ENCODE measurements around the gene SERINC2. TPM values are rescaled to one million over a fixed set of nuclear protein-coding genes. Genes with fewer than 3 reads are reported as not detected.

SERINC2 gene
- total and polyA plus RNA-seq, 9 of the 15 experiments (the other 6 are each of a cell fraction or from before 2014, with no cell fraction given): 0.07 to 1.2 (median 0.70) TPM; not detected in 2

- FAIRE-seq: no peak
- no peak overlapping the region for H3K4me2 ChIP-seq (ENCODE audit: insufficient read depth, low read length)
- no TSS peak for BruUV-seq (replicated peaks)
- in situ Hi-C loops (cut with MboI): no loop called here
- 11% methylated on average over 23 of the region's 23 CpGs for WGBS (ENCODE audit: insufficient coverage, low coverage, missing lambda C conversion rate)
- H3K27me3 ChIP-seq (ENCODE audit: control insufficient read depth in 2 of 2, insufficient read depth in 2 of 2, low read length in 2 of 2): peaks cover 6 to 37% of the 10 kb centered on the region in 2 experiments; a peak in 3 of 5 replicates
- H3K4me1 ChIP-seq (replicated peaks in 1 of 2; ENCODE audit: control insufficient read depth in 2 of 2, insufficient read depth in 2 of 2, low read length in 2 of 2): peaks cover 0 to 12% of the 10 kb centered on the region in 2 experiments; a peak in 1 of 5 replicates
- H3K9me3 ChIP-seq (replicated peaks; ENCODE audit: control insufficient read depth, insufficient read depth, low read depth, low read length): no peaks in the 10 kb centered on the region
- no peaks in the 10 kb centered on the region for H3K36me3 ChIP-seq (ENCODE audit: control insufficient read depth, insufficient read depth, low read length)
- no peak; the same call in 2 of the 3 replicates for ATAC-seq
- H4K20me1 ChIP-seq (replicated peaks; ENCODE audit: control insufficient read depth, insufficient read depth, low read length): peaks cover 24% of the 10 kb centered on the region
- H3K9me1 ChIP-seq (ENCODE audit: control insufficient read depth, insufficient read depth, low read length): no peaks in the 10 kb centered on the region
- H3K9ac ChIP-seq (ENCODE audit: insufficient read depth in 1 of 2, low read depth in 2 of 2, low read length in 2 of 2): no peak overlapping the region
- DNase-seq (ENCODE audit: extremely low read depth in 1 of 4, low spot score in 3 of 4): no peak
- ChIA-PET CTCF (ENCODE audit: low intra/inter-chr PET ratio) (interaction anchor here (0.7 to 4.6 kb wide), 10 partner anchors 28 to 704 kb away, joined by 3 to 54 read pairs (median 4); no protein-coding TSS in a partner anchor), POLR2A (interaction anchor here (0.7 kb wide), 1 partner anchor 253 kb away, joined by 4 read pairs; no protein-coding TSS in a partner anchor)
- H2AFZ ChIP-seq (ENCODE audit: low read depth, low read length): no peak overlapping the region
- intact Hi-C loops (cut with micrococcal nuclease): loop anchor here (10.0 kb wide), 1 partner anchor 121 kb away; no protein-coding TSS in a partner anchor
- H3K4me3 ChIP-seq: no peak overlapping the region
- H3K79me2 ChIP-seq (ENCODE audit: control insufficient read depth, insufficient read depth, low read length): no peaks in the 10 kb centered on the region
- H3K27ac ChIP-seq (ENCODE audit: extremely low read depth, low read depth, low read length): no peak overlapping the region
- TF ChIP-seq SMC3 (conservative IDR thresholded peaks at IDR 0.05; ENCODE audit: insufficient read depth, low read depth, low read length): no peak
- TF ChIP-seq, protein P1, sequence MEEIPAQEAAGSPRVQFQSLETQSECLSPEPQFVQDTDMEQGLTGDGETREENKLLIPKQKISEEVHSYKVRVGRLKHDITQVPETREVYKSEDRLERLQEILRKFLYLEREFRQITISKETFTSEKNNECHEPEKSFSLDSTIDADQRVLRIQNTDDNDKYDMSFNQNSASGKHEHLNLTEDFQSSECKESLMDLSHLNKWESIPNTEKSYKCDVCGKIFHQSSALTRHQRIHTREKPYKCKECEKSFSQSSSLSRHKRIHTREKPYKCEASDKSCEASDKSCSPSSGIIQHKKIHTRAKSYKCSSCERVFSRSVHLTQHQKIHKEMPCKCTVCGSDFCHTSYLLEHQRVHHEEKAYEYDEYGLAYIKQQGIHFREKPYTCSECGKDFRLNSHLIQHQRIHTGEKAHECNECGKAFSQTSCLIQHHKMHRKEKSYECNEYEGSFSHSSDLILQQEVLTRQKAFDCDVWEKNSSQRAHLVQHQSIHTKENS (CRISPR knock-in tag; IDR thresholded peaks at IDR 0.05): no peak
- no peak for TF ChIP-seq BRF1 (IDR thresholded peaks at IDR 0.05; ENCODE audit: borderline replicate concordance, extremely low read depth, insufficient read length)
- no peak for TF ChIP-seq MYC (IDR thresholded peaks at IDR 0.05; ENCODE audit: low read depth, low read length)
- TF ChIP-seq MYC (CRISPR knock-in tag; IDR thresholded peaks at IDR 0.05; ENCODE audit: borderline replicate concordance, low read depth): no peak
- TF ChIP-seq ZNF263 (CRISPR knock-in tag; IDR thresholded peaks at IDR 0.05; ENCODE audit: borderline replicate concordance): no peak
- no peak for TF ChIP-seq ESRRA (IDR thresholded peaks at IDR 0.05; ENCODE audit: borderline replicate concordance, low read depth)
- no peak for TF ChIP-seq ZNF324 (CRISPR knock-in tag; IDR thresholded peaks at IDR 0.05)
- no peak for TF ChIP-seq CBX5 (IDR thresholded peaks at IDR 0.05; ENCODE audit: borderline replicate concordance, low read depth)
- TF ChIP-seq PHB2 (IDR thresholded peaks at IDR 0.05; ENCODE audit: low read depth): no peak
- no peak for TF ChIP-seq NFRKB (IDR thresholded peaks at IDR 0.05; ENCODE audit: low read depth)
- no peak for TF ChIP-seq ZBTB49 (CRISPR knock-in tag; IDR thresholded peaks at IDR 0.05; ENCODE audit: borderline replicate concordance)
- TF ChIP-seq, protein P2, sequence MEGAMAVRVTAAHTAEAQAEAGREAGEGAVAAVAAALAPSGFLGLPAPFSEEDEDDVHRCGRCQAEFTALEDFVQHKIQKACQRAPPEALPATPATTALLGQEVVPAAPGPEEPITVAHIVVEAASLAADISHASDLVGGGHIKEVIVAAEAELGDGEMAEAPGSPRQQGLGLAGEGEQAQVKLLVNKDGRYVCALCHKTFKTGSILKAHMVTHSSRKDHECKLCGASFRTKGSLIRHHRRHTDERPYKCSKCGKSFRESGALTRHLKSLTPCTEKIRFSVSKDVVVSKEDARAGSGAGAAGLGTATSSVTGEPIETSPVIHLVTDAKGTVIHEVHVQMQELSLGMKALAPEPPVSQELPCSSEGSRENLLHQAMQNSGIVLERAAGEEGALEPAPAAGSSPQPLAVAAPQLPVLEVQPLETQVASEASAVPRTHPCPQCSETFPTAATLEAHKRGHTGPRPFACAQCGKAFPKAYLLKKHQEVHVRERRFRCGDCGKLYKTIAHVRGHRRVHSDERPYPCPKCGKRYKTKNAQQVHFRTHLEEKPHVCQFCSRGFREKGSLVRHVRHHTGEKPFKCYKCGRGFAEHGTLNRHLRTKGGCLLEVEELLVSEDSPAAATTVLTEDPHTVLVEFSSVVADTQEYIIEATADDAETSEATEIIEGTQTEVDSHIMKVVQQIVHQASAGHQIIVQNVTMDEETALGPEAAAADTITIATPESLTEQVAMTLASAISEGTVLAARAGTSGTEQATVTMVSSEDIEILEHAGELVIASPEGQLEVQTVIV (CRISPR knock-in tag; IDR thresholded peaks at IDR 0.05; ENCODE audit: borderline replicate concordance): no peak
- no peak for TF ChIP-seq NELFE (IDR thresholded peaks at IDR 0.05; ENCODE audit: insufficient read depth, insufficient read length)
- TF ChIP-seq BRCA1 (IDR thresholded peaks at IDR 0.05): no peak
- no peak for TF ChIP-seq BRCA1 (CRISPR knock-in tag; IDR thresholded peaks at IDR 0.05)
- TF ChIP-seq MCM2 (IDR thresholded peaks at IDR 0.05; ENCODE audit: low read depth): no peak
- TF ChIP-seq HDAC8 (tag; IDR thresholded peaks at IDR 0.05): no peak
Observed at GRCh38 chr1:31423418-31423947, 10.5 kb downstream of the SERINC2 start.

All from K562 (cell line).